ENCODE measurements around the gene ELOVL6. TPM values are rescaled to one million over a fixed set of nuclear protein-coding genes. Genes with fewer than 3 reads are reported as not detected.

The ELOVL6 gene
- total RNA-seq, 1 experiment from 2014 or later: 25.3 TPM

GRCh38 chr4:110064934-110065333 is 133.5 kb downstream of the ELOVL6 start:
- no peak overlapping the region for H3K27ac ChIP-seq
- peaks cover 13% of the 10 kb centered on the region for H3K4me1 ChIP-seq (replicated peaks; ENCODE audit: insufficient read depth)
- no peaks in the 10 kb centered on the region for H3K9me3 ChIP-seq (ENCODE audit: insufficient read depth, low read depth)
- H3K4me2 ChIP-seq: no peak overlapping the region
- H3K36me3 ChIP-seq (ENCODE audit: low read depth): no peaks in the 10 kb centered on the region
- H2AFZ ChIP-seq: no peak overlapping the region
- H3K4me3 ChIP-seq: no peak overlapping the region
- CTCF ChIA-PET: no interaction called here
- H3K79me2 ChIP-seq (ENCODE audit: low read depth): no peaks in the 10 kb centered on the region
- H3K27me3 ChIP-seq (ENCODE audit: insufficient read depth, low read depth): no peaks in the 10 kb centered on the region
- BruUV-seq (replicated peaks): no TSS peak
- H3F3A ChIP-seq (ENCODE audit: insufficient read depth, low read depth): 0 out of 2 replicates have a peak, but pooled peaks cover 8% of the 10 kb centered on the region
- TF ChIP-seq EZH2 (IDR thresholded peaks at IDR 0.05; ENCODE audit: low read depth) (no peak), CTCF (conservative IDR thresholded peaks at IDR 0.05) (no peak)
- no peaks in the 10 kb centered on the region for H3K9me2 ChIP-seq (ENCODE audit: insufficient read depth)
- no peaks in the 10 kb centered on the region for H4K20me1 ChIP-seq (ENCODE audit: insufficient read depth)
- POLR2A ChIA-PET (ENCODE audit: unreplicated experiment): no interaction called here
- intact Hi-C loops (cut with micrococcal nuclease; ENCODE audit: unreplicated experiment): no loop called here
- no peak for DNase-seq

- ChIA-PET CTCF (interaction anchor here (0.6 kb wide), 1 partner anchor 444 kb away, joined by 15 read pairs; no protein-coding TSS in a partner anchor), POLR2A (ENCODE audit: unreplicated experiment) (no interaction called here)
- Histone ChIP-seq H3K9me2 (ENCODE audit: insufficient read depth) (no peaks in the 10 kb centered on the region), H4K20me1 (ENCODE audit: insufficient read depth) (no peaks in the 10 kb centered on the region), H3K79me2 (ENCODE audit: low read depth) (no peaks in the 10 kb centered on the region), H3K4me1 (replicated peaks; ENCODE audit: insufficient read depth) (peaks cover 19% of the 10 kb centered on the region), H3F3A (ENCODE audit: insufficient read depth, low read depth) (0 out of 2 replicates have a peak, but pooled peaks cover 9% of the 10 kb centered on the region), H3K36me3 (ENCODE audit: low read depth) (no peaks in the 10 kb centered on the region), H3K27ac (no peak overlapping the region), H3K27me3 (ENCODE audit: insufficient read depth, low read depth) (no peaks in the 10 kb centered on the region), H3K4me3 (no peak overlapping the region), H2AFZ (no peak overlapping the region), H3K4me2 (no peak overlapping the region), H3K9me3 (ENCODE audit: insufficient read depth, low read depth) (no peaks in the 10 kb centered on the region)
- no peak for DNase-seq
- intact Hi-C loops (cut with micrococcal nuclease; ENCODE audit: unreplicated experiment): no loop called here
- no TSS peak for BruUV-seq (replicated peaks)
- TF ChIP-seq CTCF (conservative IDR thresholded peaks at IDR 0.05) (no peak), EZH2 (IDR thresholded peaks at IDR 0.05; ENCODE audit: low read depth) (no peak)
These were observed 134.1 kb downstream of the ELOVL6 start for GRCh38 chr4:110064295-110064694.

GRCh38 chr4:110062166-110062565 is 136.2 kb downstream of the ELOVL6 start:
- H3F3A ChIP-seq (ENCODE audit: insufficient read depth, low read depth): 0 out of 2 replicates have a peak, but pooled peaks cover 9% of the 10 kb centered on the region
- no peaks in the 10 kb centered on the region for H3K27me3 ChIP-seq (ENCODE audit: insufficient read depth, low read depth)
- no peaks in the 10 kb centered on the region for H3K79me2 ChIP-seq (ENCODE audit: low read depth)
- no TSS peak for BruUV-seq (replicated peaks)
- H2AFZ ChIP-seq: no peak overlapping the region
- H3K4me3 ChIP-seq: no peak overlapping the region
- ChIA-PET CTCF (no interaction called here), POLR2A (ENCODE audit: unreplicated experiment) (interaction anchor here (0.8 kb wide), 1 partner anchor 35 kb away, joined by 5 read pairs; no protein-coding TSS in a partner anchor)
- intact Hi-C loops (cut with micrococcal nuclease; ENCODE audit: unreplicated experiment): no loop called here
- TF ChIP-seq CTCF (conservative IDR thresholded peaks at IDR 0.05) (no peak), EZH2 (IDR thresholded peaks at IDR 0.05; ENCODE audit: low read depth) (no peak)
- H3K9me3 ChIP-seq (ENCODE audit: insufficient read depth, low read depth): no peaks in the 10 kb centered on the region
- no peaks in the 10 kb centered on the region for H3K36me3 ChIP-seq (ENCODE audit: low read depth)
- H3K27ac ChIP-seq: no peak overlapping the region
- H4K20me1 ChIP-seq (ENCODE audit: insufficient read depth): no peaks in the 10 kb centered on the region
- H3K4me2 ChIP-seq: no peak overlapping the region
- H3K4me1 ChIP-seq (replicated peaks; ENCODE audit: insufficient read depth): peaks cover 26% of the 10 kb centered on the region
- no peaks in the 10 kb centered on the region for H3K9me2 ChIP-seq (ENCODE audit: insufficient read depth)
- no peak for DNase-seq
